A549 (cell line): ENCODE data around the gene CEP152. TPM values are rescaled to one million over a fixed set of nuclear protein-coding genes. Genes with fewer than 3 reads are reported as not detected.

ENCODE experiments used
- ATAC-seq, 2 experiments: fragments of 200-7000 bp in 1 of 2; fragments of >200 bp in 1 of 2; cut with Nextera tagmentation in 1 of 2; cut with Tn5 transposase in 1 of 2; 3 replicates each; pipeline versions ENCODE4 v1.8.0 to v1.9.1; 2018 to 2020; ENCODE audit warnings: mild to moderate bottlenecking in 1 of 2, moderate library complexity in 1 of 2
- CTCF ChIA-PET: fragments of 300-600 bp; sonication (Branson Sonifier 250); formaldehyde crosslinking; extraction: SDS; loops from one replicate; lab custom pipeline; 2021; ENCODE audit warnings: antibody characterized with exemption, inconsistent platforms; lab: Yijun Ruan, JAX
- POLR2A ChIA-PET: fragments of 350-600 bp; formaldehyde crosslinking; extraction: SDS; loops from one replicate; lab custom pipeline; 2021; ENCODE audit warnings: antibody characterized with exemption, inconsistent platforms; lab: Yijun Ruan, JAX
- DNase-seq, 2 experiments: peaks; one replicate each; pipeline versions ENCODE4 v3.0.0 to v3.0.0-alpha.2; 2011 to 2016; ENCODE audit warnings: low read depth in 1 of 2, low spot score in 1 of 2
- FAIRE-seq: peaks from 2 replicates; lab custom pipeline; 2011; peaks lifted over from hg19 to GRCh38; lab: Jason Lieb, UNC
- H3K27ac ChIP-seq, 2 experiments: fragments of >200 bp; sonication (Bioruptor Twin); formaldehyde crosslinking; 3 replicates each; pipeline ENCODE4 v1.5.1; 2016 to 2017
- H3K4me1 ChIP-seq: fragments of >200 bp; sonication (Bioruptor Twin); formaldehyde crosslinking; 3 replicates; pipeline ENCODE4 v1.6.1; 2016
- H3K4me2 ChIP-seq: fragments of >200 bp; sonication (Bioruptor Twin); formaldehyde crosslinking; 3 replicates; pipeline ENCODE4 v1.6.1; 2016
- H3K4me3 ChIP-seq: fragments of >200 bp; sonication (Bioruptor Twin); formaldehyde crosslinking; 3 replicates; pipeline ENCODE4 v1.5.1; 2016
- H3K9me3 ChIP-seq: fragments of >200 bp; sonication (Bioruptor Twin); formaldehyde crosslinking; 3 replicates; pipeline ENCODE4 v1.6.1; 2016
- ATOH8 ChIP-seq: fragments of 250-450 bp; sonication (Bioruptor Pico); IDR thresholded peaks from 2 replicates; pipeline ENCODE4 v1.5.0; 2020; ENCODE audit warnings: low read depth, mild to moderate bottlenecking, moderate library complexity
- CHD4 ChIP-seq: fragments of 200-600 bp; sonication (generic); IDR thresholded peaks from 2 replicates; pipeline ENCODE4 v1.6.1; 2016; ENCODE audit warnings: antibody characterized with exemption, mild to moderate bottlenecking, borderline replicate concordance
- E2F6 ChIP-seq: IDR thresholded peaks from 2 replicates; pipeline ENCODE4 v1.6.1; 2012; ENCODE audit warnings: low read depth, borderline replicate concordance
- ELK1 ChIP-seq: fragments of 150-350 bp; IDR thresholded peaks from 2 replicates; pipeline ENCODE4 v1.6.1; 2014; ENCODE audit warnings: low read depth, mild to moderate bottlenecking, low read length
- GATA3 ChIP-seq: IDR thresholded peaks from 2 replicates; pipeline ENCODE4 v1.6.1; 2012; ENCODE audit warnings: borderline replicate concordance
- JUNB ChIP-seq: fragments of >200 bp; sonication (Bioruptor Twin); formaldehyde crosslinking; IDR thresholded peaks from 2 replicates; pipeline ENCODE4 v1.6.1; 2016
- KDM5A ChIP-seq: fragments of 200-600 bp; sonication (generic); IDR thresholded peaks from 2 replicates; pipeline ENCODE4 v1.6.1; 2016; ENCODE audit warnings: antibody characterized with exemption, mild to moderate bottlenecking
- MAFK ChIP-seq: fragments of 450-650 bp; IDR thresholded peaks from 2 replicates; pipeline ENCODE4 v1.6.1; 2014; ENCODE audit not compliant: partially characterized antibody
- NFE2L2 ChIP-seq: fragments of 150-350 bp; conservative IDR thresholded peaks from 2 replicates; pipeline ENCODE4 v1.6.1; 2014; ENCODE audit warnings: low read length
- PHF8 ChIP-seq: fragments of 200-600 bp; sonication (generic); IDR thresholded peaks from 2 replicates; pipeline ENCODE4 v1.6.1; 2016; ENCODE audit warnings: low read depth, mild to moderate bottlenecking, antibody characterized with exemption, moderate library complexity, borderline replicate concordance
- REST ChIP-seq: fragments of 200-600 bp; sonication (generic); IDR thresholded peaks from 2 replicates; pipeline ENCODE4 v1.6.1; 2016; ENCODE audit warnings: antibody characterized with exemption, mild to moderate bottlenecking, moderate library complexity
- SMC3 ChIP-seq: fragments of >200 bp; sonication (Bioruptor Twin); formaldehyde crosslinking; IDR thresholded peaks from 3 replicates; pipeline ENCODE4 v1.6.1; 2018; ENCODE audit warnings: inconsistent platforms
- WGBS: methylation state at CpG from one replicate; pipeline ENCODE4 v1.1.6; 2017; ENCODE audit errors: missing lambda C conversion rate; 5-methylcytosine and 5-hydroxymethylcytosine counted together
- polyA plus RNA-seq, 4 experiments: library from polyadenylated mRNA; depleted of rRNA in 3 of 4; stranded (reverse); fragments of >200 nt; fragmentation: RNase III in 1 of 4; extraction: RNeasy Plus Mini Kit Qiagen cat#74134 plus additional on column Dnase treatment in 1 of 4; gene quantifications; 2 replicates in 3 of 4; 3 replicates in 1 of 4; pipeline ENCODE4 v1.2.3, GENCODE V29; 2011 to 2017

The CEP152 gene
- polyA plus RNA-seq, 2 of the 4 experiments (the other 2 are of a cell fraction), result 3.9 to 4.3 TPM

- DNase-seq (no peak), FAIRE-seq (no peak), ATAC-seq (no peak)
- Histone ChIP-seq H3K4me3 (no peak overlapping the region), H3K4me1 (no peaks in the 10 kb centered on the region), H3K4me2 (no peak overlapping the region), H3K9me3 (no peaks in the 10 kb centered on the region), H3K27ac (no peak overlapping the region)
- ChIA-PET POLR2A (no interaction called here), CTCF (no interaction called here)
- 90% methylated on average over 2 of the region's 2 CpGs for WGBS
- TF ChIP-seq JUNB, result no peak
These were observed 26.1 kb downstream of the CEP152 start for GRCh38 chr15:48784756-48785155.

- TF ChIP-seq SMC3 (no peak), REST (no peak), PHF8 (no peak), GATA3 (no peak), ATOH8 (CRISPR knock-in tag) (no peak), E2F6 (no peak)
- ATAC-seq (no peak), DNase-seq (no peak), FAIRE-seq (no peak)
- CTCF ChIA-PET, result no interaction called here
- POLR2A ChIA-PET, result no interaction called here
- Histone ChIP-seq H3K4me3 (no peak overlapping the region), H3K27ac (no peak overlapping the region), H3K4me1 (no peaks in the 10 kb centered on the region), H3K4me2 (no peak overlapping the region), H3K9me3 (no peaks in the 10 kb centered on the region)
- 78% methylated on average over 2 of the region's 2 CpGs for WGBS
These were observed 28.0 kb downstream of the CEP152 start for GRCh38 chr15:48782911-48783310.

GRCh38 chr15:48781481-48782081 lies 29.3 kb downstream of the CEP152 start:
- H3K4me2 ChIP-seq, result no peak overlapping the region
- POLR2A ChIA-PET, result no interaction called here
- CTCF ChIA-PET, result no interaction called here
- WGBS, result 94% methylated on average over 5 of the region's 5 CpGs
- no peak overlapping the region for H3K4me3 ChIP-seq
- FAIRE-seq, result no peak
- H3K9me3 ChIP-seq, result no peaks in the 10 kb centered on the region
- H3K4me1 ChIP-seq, result no peaks in the 10 kb centered on the region
- DNase-seq, result no peak
- no peak overlapping the region for H3K27ac ChIP-seq
- TF ChIP-seq MAFK (peak; percentile 68), CHD4 (no peak)
- no peak for ATAC-seq

- no peaks in the 10 kb centered on the region for H3K9me3 ChIP-seq
- TF ChIP-seq ELK1, result no peak
- no peak for TF ChIP-seq KDM5A
- TF ChIP-seq NFE2L2, result no peak
- TF ChIP-seq, all 56 proteins: peak for 0
- POLR2A ChIA-PET, result no interaction called here
- H3K27ac ChIP-seq, result no peak overlapping the region
- no peak overlapping the region for H3K4me2 ChIP-seq
- no peaks in the 10 kb centered on the region for H3K4me1 ChIP-seq
- FAIRE-seq, result no peak
- no peak overlapping the region for H3K4me3 ChIP-seq
- 63% methylated on average over 2 of the region's 2 CpGs for WGBS
- no peak for ATAC-seq
- CTCF ChIA-PET, result no interaction called here
- DNase-seq, result no peak
These were observed 29.9 kb downstream of the CEP152 start for GRCh38 chr15:48781017-48781416.
